HepG2 (cell line): ENCODE results near the gene PARN. TPM values are rescaled to one million over a fixed set of nuclear protein-coding genes. Genes with fewer than 3 reads are reported as not detected.

Experiments used
- ATAC-seq: fragments of 200-7000 bp; cut with Tn5 transposase; 3 replicates; pipeline ENCODE4 v1.9.1; 2020; ENCODE audit warnings: mild to moderate bottlenecking, moderate library complexity
- BruUV-seq: library from RNA; stranded (reverse); fragments of 400-500 nt; replicated peaks from 2 replicates; lab custom pipeline; 2021; lab: Mats Ljungman, UMichigan
- CTCF ChIA-PET: fragments of 300-600 bp; formaldehyde crosslinking; extraction: SDS; loops from one replicate; lab custom pipeline; 2021; ENCODE audit warnings: low total read pairs, inconsistent platforms, low intra/inter-chr PET ratio; lab: Yijun Ruan, JAX
- POLR2A ChIA-PET: fragments of 350-600 bp; sonication (Branson Sonifier 250); formaldehyde crosslinking; loops from one replicate; lab custom pipeline; 2020; ENCODE audit warnings: antibody characterized with exemption, inconsistent platforms; lab: Yijun Ruan, JAX
- DNase-seq: peaks from one replicate; pipeline ENCODE4 v3.0.0-alpha.2; 2015; ENCODE audit warnings: low spot score
- FAIRE-seq: peaks from 3 replicates; lab custom pipeline; 2011; peaks lifted over from hg19 to GRCh38; lab: Jason Lieb, UNC
- H2AFZ ChIP-seq: one replicate; pipeline ENCODE4 v1.6.1; 2011; ENCODE audit warnings: low read length, inconsistent platforms
- H3K27ac ChIP-seq: fragments of 300-600 bp; 3 replicates; pipeline ENCODE4 v1.8.0; 2011; ENCODE audit warnings: mixed run types, mild to moderate bottlenecking, mixed read lengths, low read length, inconsistent platforms; ENCODE audit not compliant: insufficient read depth; ENCODE audit errors: extremely low read length
- H3K27me3 ChIP-seq, 2 experiments: fragments of 200-600 bp in 1 of 2; 2 replicates in 1 of 2; 3 replicates in 1 of 2; pipeline versions ENCODE4 v1.6.0 to v1.8.0; 2011; ENCODE audit warnings: low read length in 2 of 2, mild to moderate bottlenecking in 2 of 2, moderate library complexity in 2 of 2, inconsistent platforms in 1 of 2; ENCODE audit not compliant: insufficient read depth in 2 of 2, control insufficient read depth in 1 of 2
- H3K36me3 ChIP-seq, 2 experiments: fragments of 200-600 bp in 1 of 2; replicated peaks in 1 of 2; 2 replicates in 1 of 2; 3 replicates in 1 of 2; pipeline versions ENCODE4 v1.5.1 to v1.8.0; 2011; ENCODE audit warnings: low read length in 2 of 2, inconsistent platforms in 1 of 2; ENCODE audit not compliant: insufficient read depth in 2 of 2, control insufficient read depth in 1 of 2
- H3K4me1 ChIP-seq: 2 replicates; pipeline ENCODE4 v1.5.1; 2012; ENCODE audit warnings: low read length, inconsistent platforms; ENCODE audit not compliant: insufficient read depth
- H3K4me2 ChIP-seq: 2 replicates; pipeline ENCODE4 v1.6.0; 2011; ENCODE audit warnings: low read depth, low read length, inconsistent platforms
- H3K4me3 ChIP-seq, 3 experiments: fragments of 200-600 bp in 1 of 3; sonication (generic), shearing (Covaris generic) in 1 of 3; replicated peaks in 1 of 3; 2 replicates each; pipeline ENCODE4 v1.5.1; 2011 to 2016; ENCODE audit warnings: low read length in 3 of 3, inconsistent platforms in 2 of 3, low read depth in 2 of 3, mild to moderate bottlenecking in 2 of 3, control low read depth in 1 of 3, mixed read lengths in 1 of 3; ENCODE audit not compliant: insufficient read depth in 1 of 3
- H3K79me2 ChIP-seq: one replicate; pipeline ENCODE4 v1.6.1; 2011; ENCODE audit warnings: low read length, inconsistent platforms; ENCODE audit not compliant: insufficient read depth
- H3K9ac ChIP-seq: 2 replicates; pipeline ENCODE4 v1.6.0; 2011; ENCODE audit warnings: mild to moderate bottlenecking, low read depth, low read length, inconsistent platforms; ENCODE audit not compliant: insufficient read depth
- H3K9me3 ChIP-seq: 2 replicates; pipeline ENCODE4 v1.5.1; 2012; ENCODE audit warnings: mild to moderate bottlenecking, low read length
- H4K20me1 ChIP-seq: 2 replicates; pipeline ENCODE4 v1.6.0; 2011; ENCODE audit warnings: inconsistent platforms, mild to moderate bottlenecking, low read length, moderate library complexity; ENCODE audit not compliant: insufficient read depth
- ARHGAP35 ChIP-seq: sonication (generic); formaldehyde crosslinking; IDR thresholded peaks from 2 replicates; pipeline ENCODE4 v1.9.0; 2022; ENCODE audit warnings: mild to moderate bottlenecking, inconsistent platforms, moderate library complexity, missing genetic modification reagents, borderline replicate concordance
- BCL3 ChIP-seq: sonication (generic); formaldehyde crosslinking; IDR thresholded peaks from 2 replicates; pipeline ENCODE4 v1.5.1; 2020; ENCODE audit warnings: mild to moderate bottlenecking, missing genetic modification reagents, moderate library complexity
- CENPBD1 ChIP-seq: sonication (generic); formaldehyde crosslinking; IDR thresholded peaks from 2 replicates; pipeline ENCODE4 v1.8.0; 2022; ENCODE audit warnings: missing genetic modification reagents, low read depth, mild to moderate bottlenecking, borderline replicate concordance
- GATAD1 ChIP-seq: IDR thresholded peaks from 2 replicates; pipeline ENCODE4 v1.6.1; 2016; ENCODE audit warnings: missing genetic modification reagents, missing compliant biosample characterization
- NCOA5 ChIP-seq: sonication (generic); formaldehyde crosslinking; IDR thresholded peaks from 2 replicates; pipeline ENCODE4 v1.4.0; 2020; ENCODE audit warnings: missing genetic modification reagents
- POLR2G ChIP-seq: fragments of 200-400 bp; formaldehyde crosslinking; IDR thresholded peaks from 2 replicates; pipeline ENCODE4 v1.6.1; 2018; ENCODE audit warnings: mild to moderate bottlenecking, low read depth, low read length, moderate library complexity
- THAP9 ChIP-seq: sonication (generic); formaldehyde crosslinking; IDR thresholded peaks from 2 replicates; pipeline ENCODE4; 2020; ENCODE audit warnings: missing genetic modification reagents, mild to moderate bottlenecking, borderline replicate concordance
- TMF1 ChIP-seq: sonication (generic); formaldehyde crosslinking; IDR thresholded peaks from 2 replicates; pipeline ENCODE4 v1.8.1; 2022; ENCODE audit warnings: low read depth, missing genetic modification reagents
- ZBTB39 ChIP-seq: sonication (generic); formaldehyde crosslinking; IDR thresholded peaks from 2 replicates; pipeline ENCODE4 v1.5.0; 2020; ENCODE audit warnings: missing genetic modification reagents
- ZNF235 ChIP-seq: sonication (generic); formaldehyde crosslinking; IDR thresholded peaks from 2 replicates; pipeline ENCODE4 v1.8.1; 2023; ENCODE audit warnings: mild to moderate bottlenecking, missing genetic modification reagents, borderline replicate concordance
- ZNF451 ChIP-seq: sonication (generic); formaldehyde crosslinking; IDR thresholded peaks from 2 replicates; pipeline ENCODE4 v1.5.0; 2020; ENCODE audit warnings: mild to moderate bottlenecking, missing genetic modification reagents
- ZNF567 ChIP-seq: sonication (generic); formaldehyde crosslinking; IDR thresholded peaks from 2 replicates; pipeline ENCODE4 v1.8.1; 2023; ENCODE audit warnings: mild to moderate bottlenecking, missing genetic modification reagents, borderline replicate concordance
- ZNF652 ChIP-seq: IDR thresholded peaks from 2 replicates; pipeline ENCODE4 v1.6.1; 2016; ENCODE audit warnings: low read depth, borderline replicate concordance
- WGBS: methylation state at CpG from one replicate; pipeline ENCODE4 v1.1.6; 2017; ENCODE audit warnings: low lambda C conversion rate; 5-methylcytosine and 5-hydroxymethylcytosine counted together
- in situ Hi-C: cut with HindIII; loops from 2 replicates; pipeline ENCODE4 v1.10.0; 2017; ENCODE audit warnings: low pct_unique_long_range_greater_than_20kb; ENCODE audit not compliant: extremely low pct_ligation_motif_present
- intact Hi-C: fragments of 100-400 bp; cut with micrococcal nuclease; formaldehyde crosslinking; loops from one replicate; pipeline ENCODE4 v1.10.0; 2022; ENCODE audit not compliant: unreplicated experiment
- polyA plus RNA-seq, 8 experiments: library from polyadenylated mRNA; depleted of rRNA in 3 of 8; stranded (reverse) in 7 of 8; unstranded in 1 of 8; fragments of >200 nt; fragmentation: Illumina TruSeq in 4 of 8; extraction: Trizol in 4 of 8; gene quantifications; 2 replicates each; pipeline versions ENCODE4 v1.2.1 to v1.2.3, GENCODE V29; 2011 to 2016; ENCODE audit warnings: low read depth in 4 of 8, missing spikeins in 1 of 8, mixed read lengths in 1 of 8; ENCODE audit not compliant: insufficient read depth in 1 of 8
- total RNA-seq, 5 experiments: library from RNA; depleted of rRNA; stranded (reverse); fragments of >200 nt; fragmentation: Illumina TruSeq; extraction: Trizol; gene quantifications; 2 replicates each; pipeline ENCODE4 v1.2.3, GENCODE V29; 2016; ENCODE audit warnings: low read depth in 1 of 5
- TF ChIP-seq, protein P1 (sequence below): sonication (generic); formaldehyde crosslinking; IDR thresholded peaks from 2 replicates; pipeline ENCODE4 v1.4.0; 2020; ENCODE audit warnings: mild to moderate bottlenecking, missing genetic modification reagents, borderline replicate concordance
- TF ChIP-seq, protein P2 (sequence below): fragments of 450-650 bp; IDR thresholded peaks from 2 replicates; pipeline ENCODE4 v1.6.1; 2016

PARN gene
- total and polyA plus RNA-seq, 2 of the 13 experiments (the other 11 are each of a cell fraction or from before 2014, with no cell fraction given), result 13.3 to 47.6 TPM

DNA sequence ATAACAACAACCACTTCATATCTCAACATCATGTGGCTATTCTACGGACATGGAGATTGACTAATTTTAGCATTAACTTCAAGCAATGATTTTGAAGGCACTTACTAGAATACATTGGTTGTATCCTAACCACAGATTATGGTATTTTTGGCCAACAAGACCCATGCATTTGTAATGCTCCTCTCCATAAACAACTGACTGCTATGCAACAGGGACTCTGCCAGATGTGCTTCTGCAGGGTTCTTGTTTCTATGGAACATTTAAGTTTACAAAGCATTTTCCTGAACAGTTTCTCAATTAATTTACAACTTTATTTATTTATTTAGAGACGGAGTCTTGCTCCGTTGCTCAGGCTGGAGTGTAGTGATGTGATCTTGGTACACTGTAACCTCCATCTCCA lies 178.0 kb downstream of the PARN start:
- peaks cover 5% of the 10 kb centered on the region; the same call in 1 of the 2 replicates for H3K4me1 ChIP-seq
- FAIRE-seq (no peak), ATAC-seq (no peak), DNase-seq (no peak)
- ChIA-PET CTCF (no interaction called here), POLR2A (no interaction called here)
- BruUV-seq, result no TSS peak
- WGBS, result 98% methylated on average over 3 of the region's 3 CpGs
- no peaks in the 10 kb centered on the region for H3K27me3 ChIP-seq
- no peak overlapping the region for H3K9ac ChIP-seq
- H3K4me2 ChIP-seq, result no peak overlapping the region
- no peaks in the 10 kb centered on the region for H4K20me1 ChIP-seq
- intact Hi-C loops, result no loop called here
- H2AFZ ChIP-seq, result no peak overlapping the region
- no peaks in the 10 kb centered on the region for H3K79me2 ChIP-seq
- no peaks in the 10 kb centered on the region for H3K9me3 ChIP-seq
- in situ Hi-C loops, result no loop called here
- H3K36me3 ChIP-seq, result no peaks in the 10 kb centered on the region; a peak in 1 of 5 replicates
- no peak overlapping the region for H3K27ac ChIP-seq
- H3K4me3 ChIP-seq, result no peak overlapping the region
- TF ChIP-seq GATAD1 (CRISPR knock-in tag) (no peak), ZNF652 (CRISPR knock-in tag) (no peak), NCOA5 (CRISPR knock-in tag) (no peak), POLR2G (no peak), ZNF567 (CRISPR knock-in tag) (no peak), ZBTB39 (no peak), TMF1 (CRISPR knock-in tag) (no peak), ZNF451 (CRISPR knock-in tag) (no peak), THAP9 (CRISPR knock-in tag) (no peak), CENPBD1 (CRISPR knock-in tag) (no peak), ZNF235 (CRISPR knock-in tag) (no peak), BCL3 (no peak), ARHGAP35 (no peak)
- TF ChIP-seq, protein P1, sequence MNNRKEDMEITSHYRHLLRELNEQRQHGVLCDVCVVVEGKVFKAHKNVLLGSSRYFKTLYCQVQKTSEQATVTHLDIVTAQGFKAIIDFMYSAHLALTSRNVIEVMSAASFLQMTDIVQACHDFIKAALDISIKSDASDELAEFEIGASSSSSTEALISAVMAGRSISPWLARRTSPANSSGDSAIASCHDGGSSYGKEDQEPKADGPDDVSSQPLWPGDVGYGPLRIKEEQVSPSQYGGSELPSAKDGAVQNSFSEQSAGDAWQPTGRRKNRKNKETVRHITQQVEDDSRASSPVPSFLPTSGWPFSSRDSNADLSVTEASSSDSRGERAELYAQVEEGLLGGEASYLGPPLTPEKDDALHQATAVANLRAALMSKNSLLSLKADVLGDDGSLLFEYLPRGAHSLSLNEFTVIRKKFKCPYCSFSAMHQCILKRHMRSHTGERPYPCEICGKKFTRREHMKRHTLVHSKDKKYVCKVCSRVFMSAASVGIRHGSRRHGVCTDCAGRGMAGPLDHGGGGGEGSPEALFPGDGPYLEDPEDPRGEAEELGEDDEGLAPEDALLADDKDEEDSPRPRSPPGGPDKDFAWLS, result no peak
- TF ChIP-seq, protein P2, sequence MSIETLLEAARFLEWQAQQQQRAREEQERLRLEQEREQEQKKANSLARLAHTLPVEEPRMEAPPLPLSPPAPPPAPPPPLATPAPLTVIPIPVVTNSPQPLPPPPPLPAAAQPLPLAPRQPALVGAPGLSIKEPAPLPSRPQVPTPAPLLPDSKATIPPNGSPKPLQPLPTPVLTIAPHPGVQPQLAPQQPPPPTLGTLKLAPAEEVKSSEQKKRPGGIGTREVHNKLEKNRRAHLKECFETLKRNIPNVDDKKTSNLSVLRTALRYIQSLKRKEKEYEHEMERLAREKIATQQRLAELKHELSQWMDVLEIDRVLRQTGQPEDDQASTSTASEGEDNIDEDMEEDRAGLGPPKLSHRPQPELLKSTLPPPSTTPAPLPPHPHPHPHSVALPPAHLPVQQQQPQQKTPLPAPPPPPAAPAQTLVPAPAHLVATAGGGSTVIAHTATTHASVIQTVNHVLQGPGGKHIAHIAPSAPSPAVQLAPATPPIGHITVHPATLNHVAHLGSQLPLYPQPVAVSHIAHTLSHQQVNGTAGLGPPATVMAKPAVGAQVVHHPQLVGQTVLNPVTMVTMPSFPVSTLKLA, result no peak
